ENCODE data around the gene SLC16A5.

DNA sequence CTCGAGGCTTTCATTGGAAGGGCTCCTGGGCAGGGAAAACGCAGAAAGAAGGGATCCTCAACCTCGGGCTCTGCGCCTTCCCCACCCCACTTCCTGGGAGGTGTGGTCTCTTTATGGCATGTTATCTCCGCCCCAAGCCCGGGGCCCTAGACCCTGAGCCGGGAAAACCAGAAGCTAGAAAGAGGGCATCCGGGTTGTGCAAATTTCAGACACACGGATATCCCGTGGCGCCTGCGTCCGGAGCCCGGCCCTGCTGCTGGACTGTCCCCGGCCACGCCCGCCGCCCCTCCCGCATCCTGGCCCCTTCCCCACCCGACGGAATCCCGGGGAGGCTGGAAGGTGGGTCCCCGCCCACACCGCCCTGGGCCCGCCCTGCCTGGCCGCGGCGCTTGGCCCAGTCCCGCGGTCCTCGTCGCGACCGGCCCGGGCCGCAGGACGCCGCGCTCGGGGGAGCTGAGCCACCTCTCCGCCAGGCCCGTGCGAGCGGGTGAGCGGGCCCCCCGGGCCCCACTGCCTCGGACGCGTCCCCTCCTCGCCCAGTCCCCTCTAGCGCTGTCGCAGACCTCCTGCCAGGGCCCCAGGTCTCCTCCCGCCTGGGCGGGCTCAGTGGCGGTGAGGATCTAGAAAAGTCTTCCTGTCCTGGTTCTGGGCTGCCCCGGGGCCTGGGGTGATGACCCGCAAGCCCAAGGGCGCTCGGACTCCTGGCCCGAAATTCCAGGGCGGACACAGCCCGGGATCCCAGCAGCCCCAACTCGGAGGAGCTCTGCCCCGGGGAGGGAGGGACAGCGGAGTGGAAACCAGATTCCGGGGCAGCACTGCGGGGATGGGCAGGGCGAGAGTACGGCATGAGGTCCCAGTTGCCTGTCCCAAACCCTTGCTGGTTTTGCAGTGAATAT is at the start of gene SLC16A5:
- TF ChIP-seq, protein P1, sequence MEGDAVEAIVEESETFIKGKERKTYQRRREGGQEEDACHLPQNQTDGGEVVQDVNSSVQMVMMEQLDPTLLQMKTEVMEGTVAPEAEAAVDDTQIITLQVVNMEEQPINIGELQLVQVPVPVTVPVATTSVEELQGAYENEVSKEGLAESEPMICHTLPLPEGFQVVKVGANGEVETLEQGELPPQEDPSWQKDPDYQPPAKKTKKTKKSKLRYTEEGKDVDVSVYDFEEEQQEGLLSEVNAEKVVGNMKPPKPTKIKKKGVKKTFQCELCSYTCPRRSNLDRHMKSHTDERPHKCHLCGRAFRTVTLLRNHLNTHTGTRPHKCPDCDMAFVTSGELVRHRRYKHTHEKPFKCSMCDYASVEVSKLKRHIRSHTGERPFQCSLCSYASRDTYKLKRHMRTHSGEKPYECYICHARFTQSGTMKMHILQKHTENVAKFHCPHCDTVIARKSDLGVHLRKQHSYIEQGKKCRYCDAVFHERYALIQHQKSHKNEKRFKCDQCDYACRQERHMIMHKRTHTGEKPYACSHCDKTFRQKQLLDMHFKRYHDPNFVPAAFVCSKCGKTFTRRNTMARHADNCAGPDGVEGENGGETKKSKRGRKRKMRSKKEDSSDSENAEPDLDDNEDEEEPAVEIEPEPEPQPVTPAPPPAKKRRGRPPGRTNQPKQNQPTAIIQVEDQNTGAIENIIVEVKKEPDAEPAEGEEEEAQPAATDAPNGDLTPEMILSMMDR (IDR thresholded peaks at IDR 0.05), result no peak
- TF ChIP-seq POLR2AphosphoS5 (IDR thresholded peaks at IDR 0.05), result peak in 1 of 3 donors; percentile 3
- TF ChIP-seq POLR2A (IDR thresholded peaks at IDR 0.05), result peak in 1 of 2 donors; percentile 40
